ENCODE results near the gene FOXRED2. TPM values are rescaled to one million over a fixed set of nuclear protein-coding genes. Genes with fewer than 3 reads are reported as not detected.

Gene FOXRED2
- total and polyA plus RNA-seq, 2 experiments from 2014 or later: 11.5 to 38.3 TPM

DNA sequence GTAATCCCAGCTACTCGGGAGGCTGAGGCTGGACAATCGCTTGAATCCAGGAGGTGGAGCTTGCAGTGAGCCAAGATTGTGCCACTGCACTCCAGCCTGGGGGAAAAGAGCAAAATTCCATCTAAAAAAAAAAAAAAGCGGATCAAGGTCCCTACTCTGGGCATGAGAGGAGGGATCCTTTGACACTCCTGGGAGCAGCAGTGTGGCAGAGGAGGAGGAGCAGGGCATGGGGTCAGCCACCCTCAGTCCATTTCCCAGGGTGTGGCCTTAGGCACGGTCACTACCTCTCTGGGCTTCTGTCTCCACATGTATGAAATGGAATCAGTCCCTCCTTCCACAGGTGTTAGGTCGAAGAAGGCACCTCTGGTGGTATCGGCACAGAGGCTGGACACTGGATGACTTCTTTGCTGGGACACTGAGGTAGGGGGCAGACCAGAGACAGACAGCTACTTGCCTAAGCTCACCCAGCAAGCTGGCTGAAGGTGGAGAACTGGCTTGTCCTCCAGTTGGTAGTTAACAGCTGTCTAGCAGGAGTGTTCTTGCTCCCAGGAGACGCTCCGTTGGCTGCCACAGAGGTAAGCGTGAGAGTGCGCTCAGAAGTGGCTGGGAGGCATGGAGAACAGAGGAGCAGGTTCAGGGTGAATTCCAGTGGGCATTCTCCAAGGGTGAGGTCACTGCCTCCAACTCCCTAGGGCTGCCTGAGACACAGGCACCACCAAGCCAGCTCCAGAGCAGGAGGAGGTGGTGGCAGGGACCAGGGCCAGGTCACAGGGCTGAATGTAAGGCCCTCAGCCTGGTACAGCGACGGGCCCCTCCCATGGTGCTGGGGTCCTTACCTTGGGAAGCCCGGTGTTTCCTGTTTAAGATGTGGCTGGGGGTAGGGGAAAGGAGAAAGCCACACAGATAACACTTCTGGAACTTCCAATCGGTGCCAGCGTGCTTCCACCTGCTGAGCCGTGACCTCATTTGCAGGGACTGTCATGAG lies 44.9 kb downstream of the FOXRED2 start:
- Mint-ChIP-seq H3K4me3 (no peak overlapping the region), H3K36me3 (ENCODE audit: low read depth) (no peaks in the 10 kb centered on the region; the same call in 2 of the 3 replicates), H3K27me3 (ENCODE audit: insufficient read depth, low read depth, poor library complexity) (peaks cover 11% of the 10 kb centered on the region), H3K27ac (no peak overlapping the region; the same call in 1 of the 2 replicates), H3K9me3 (no peaks in the 10 kb centered on the region), H3K4me1 (peaks cover 27% of the 10 kb centered on the region)
- no peak overlapping the region; the same call in 1 of the 2 replicates for H3K27ac ChIP-seq (ENCODE audit: low read depth)
- no peak overlapping the region for H3K4me3 ChIP-seq
- ATAC-seq (peak; percentile 48), DNase-seq (ENCODE audit: low spot score) (peak; percentile 73)
- TF ChIP-seq ZNF331 (CRISPR knock-in tag; IDR thresholded peaks at IDR 0.05; ENCODE audit: low read depth) (no peak), POLR2AphosphoS5 (IDR thresholded peaks at IDR 0.05; ENCODE audit: low read depth) (no peak), ZNF114 (CRISPR knock-in tag; IDR thresholded peaks at IDR 0.05) (no peak), EZH2 (IDR thresholded peaks at IDR 0.05; ENCODE audit: low read depth, unreplicated experiment) (no peak), STAT1 (IDR thresholded peaks at IDR 0.05; ENCODE audit: unreplicated experiment) (no peak), JUNB (IDR thresholded peaks at IDR 0.05; ENCODE audit: unreplicated experiment) (no peak), EZH2phosphoT487 (IDR thresholded peaks at IDR 0.05; ENCODE audit: unreplicated experiment) (no peak), CREB1 (CRISPR knock-in tag; IDR thresholded peaks at IDR 0.05; ENCODE audit: low read depth) (no peak), NANOG (IDR thresholded peaks at IDR 0.05; ENCODE audit: borderline replicate concordance) (no peak), ETS1 (IDR thresholded peaks at IDR 0.05) (no peak)
- TF ChIP-seq, protein P1, sequence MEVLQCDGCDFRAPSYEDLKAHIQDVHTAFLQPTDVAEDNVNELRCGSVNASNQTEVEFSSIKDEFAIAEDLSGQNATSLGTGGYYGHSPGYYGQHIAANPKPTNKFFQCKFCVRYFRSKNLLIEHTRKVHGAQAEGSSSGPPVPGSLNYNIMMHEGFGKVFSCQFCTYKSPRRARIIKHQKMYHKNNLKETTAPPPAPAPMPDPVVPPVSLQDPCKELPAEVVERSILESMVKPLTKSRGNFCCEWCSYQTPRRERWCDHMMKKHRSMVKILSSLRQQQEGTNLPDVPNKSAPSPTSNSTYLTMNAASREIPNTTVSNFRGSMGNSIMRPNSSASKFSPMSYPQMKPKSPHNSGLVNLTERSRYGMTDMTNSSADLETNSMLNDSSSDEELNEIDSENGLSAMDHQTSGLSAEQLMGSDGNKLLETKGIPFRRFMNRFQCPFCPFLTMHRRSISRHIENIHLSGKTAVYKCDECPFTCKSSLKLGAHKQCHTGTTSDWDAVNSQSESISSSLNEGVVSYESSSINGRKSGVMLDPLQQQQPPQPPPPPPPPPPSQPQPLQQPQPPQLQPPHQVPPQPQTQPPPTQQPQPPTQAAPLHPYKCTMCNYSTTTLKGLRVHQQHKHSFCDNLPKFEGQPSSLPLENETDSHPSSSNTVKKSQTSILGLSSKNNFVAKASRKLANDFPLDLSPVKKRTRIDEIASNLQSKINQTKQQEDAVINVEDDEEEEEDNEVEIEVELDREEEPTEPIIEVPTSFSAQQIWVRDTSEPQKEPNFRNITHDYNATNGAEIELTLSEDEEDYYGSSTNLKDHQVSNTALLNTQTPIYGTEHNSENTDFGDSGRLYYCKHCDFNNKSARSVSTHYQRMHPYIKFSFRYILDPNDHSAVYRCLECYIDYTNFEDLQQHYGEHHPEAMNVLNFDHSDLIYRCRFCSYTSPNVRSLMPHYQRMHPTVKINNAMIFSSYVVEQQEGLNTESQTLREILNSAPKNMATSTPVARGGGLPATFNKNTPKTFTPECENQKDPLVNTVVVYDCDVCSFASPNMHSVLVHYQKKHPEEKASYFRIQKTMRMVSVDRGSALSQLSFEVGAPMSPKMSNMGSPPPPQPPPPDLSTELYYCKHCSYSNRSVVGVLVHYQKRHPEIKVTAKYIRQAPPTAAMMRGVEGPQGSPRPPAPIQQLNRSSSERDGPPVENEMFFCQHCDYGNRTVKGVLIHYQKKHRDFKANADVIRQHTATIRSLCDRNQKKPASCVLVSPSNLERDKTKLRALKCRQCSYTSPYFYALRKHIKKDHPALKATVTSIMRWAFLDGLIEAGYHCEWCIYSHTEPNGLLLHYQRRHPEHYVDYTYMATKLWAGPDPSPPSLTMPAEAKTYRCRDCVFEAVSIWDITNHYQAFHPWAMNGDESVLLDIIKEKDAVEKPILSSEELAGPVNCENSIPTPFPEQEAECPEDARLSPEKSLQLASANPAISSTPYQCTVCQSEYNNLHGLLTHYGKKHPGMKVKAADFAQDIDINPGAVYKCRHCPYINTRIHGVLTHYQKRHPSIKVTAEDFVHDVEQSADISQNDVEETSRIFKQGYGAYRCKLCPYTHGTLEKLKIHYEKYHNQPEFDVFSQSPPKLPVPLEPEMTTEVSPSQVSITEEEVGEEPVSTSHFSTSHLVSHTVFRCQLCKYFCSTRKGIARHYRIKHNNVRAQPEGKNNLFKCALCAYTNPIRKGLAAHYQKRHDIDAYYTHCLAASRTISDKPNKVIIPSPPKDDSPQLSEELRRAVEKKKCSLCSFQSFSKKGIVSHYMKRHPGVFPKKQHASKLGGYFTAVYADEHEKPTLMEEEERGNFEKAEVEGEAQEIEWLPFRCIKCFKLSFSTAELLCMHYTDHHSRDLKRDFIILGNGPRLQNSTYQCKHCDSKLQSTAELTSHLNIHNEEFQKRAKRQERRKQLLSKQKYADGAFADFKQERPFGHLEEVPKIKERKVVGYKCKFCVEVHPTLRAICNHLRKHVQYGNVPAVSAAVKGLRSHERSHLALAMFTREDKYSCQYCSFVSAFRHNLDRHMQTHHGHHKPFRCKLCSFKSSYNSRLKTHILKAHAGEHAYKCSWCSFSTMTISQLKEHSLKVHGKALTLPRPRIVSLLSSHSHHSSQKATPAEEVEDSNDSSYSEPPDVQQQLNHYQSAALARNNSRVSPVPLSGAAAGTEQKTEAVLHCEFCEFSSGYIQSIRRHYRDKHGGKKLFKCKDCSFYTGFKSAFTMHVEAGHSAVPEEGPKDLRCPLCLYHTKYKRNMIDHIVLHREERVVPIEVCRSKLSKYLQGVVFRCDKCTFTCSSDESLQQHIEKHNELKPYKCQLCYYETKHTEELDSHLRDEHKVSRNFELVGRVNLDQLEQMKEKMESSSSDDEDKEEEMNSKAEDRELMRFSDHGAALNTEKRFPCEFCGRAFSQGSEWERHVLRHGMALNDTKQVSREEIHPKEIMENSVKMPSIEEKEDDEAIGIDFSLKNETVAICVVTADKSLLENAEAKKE (CRISPR knock-in tag; IDR thresholded peaks at IDR 0.05): no peak
- TF ChIP-seq, protein P2, sequence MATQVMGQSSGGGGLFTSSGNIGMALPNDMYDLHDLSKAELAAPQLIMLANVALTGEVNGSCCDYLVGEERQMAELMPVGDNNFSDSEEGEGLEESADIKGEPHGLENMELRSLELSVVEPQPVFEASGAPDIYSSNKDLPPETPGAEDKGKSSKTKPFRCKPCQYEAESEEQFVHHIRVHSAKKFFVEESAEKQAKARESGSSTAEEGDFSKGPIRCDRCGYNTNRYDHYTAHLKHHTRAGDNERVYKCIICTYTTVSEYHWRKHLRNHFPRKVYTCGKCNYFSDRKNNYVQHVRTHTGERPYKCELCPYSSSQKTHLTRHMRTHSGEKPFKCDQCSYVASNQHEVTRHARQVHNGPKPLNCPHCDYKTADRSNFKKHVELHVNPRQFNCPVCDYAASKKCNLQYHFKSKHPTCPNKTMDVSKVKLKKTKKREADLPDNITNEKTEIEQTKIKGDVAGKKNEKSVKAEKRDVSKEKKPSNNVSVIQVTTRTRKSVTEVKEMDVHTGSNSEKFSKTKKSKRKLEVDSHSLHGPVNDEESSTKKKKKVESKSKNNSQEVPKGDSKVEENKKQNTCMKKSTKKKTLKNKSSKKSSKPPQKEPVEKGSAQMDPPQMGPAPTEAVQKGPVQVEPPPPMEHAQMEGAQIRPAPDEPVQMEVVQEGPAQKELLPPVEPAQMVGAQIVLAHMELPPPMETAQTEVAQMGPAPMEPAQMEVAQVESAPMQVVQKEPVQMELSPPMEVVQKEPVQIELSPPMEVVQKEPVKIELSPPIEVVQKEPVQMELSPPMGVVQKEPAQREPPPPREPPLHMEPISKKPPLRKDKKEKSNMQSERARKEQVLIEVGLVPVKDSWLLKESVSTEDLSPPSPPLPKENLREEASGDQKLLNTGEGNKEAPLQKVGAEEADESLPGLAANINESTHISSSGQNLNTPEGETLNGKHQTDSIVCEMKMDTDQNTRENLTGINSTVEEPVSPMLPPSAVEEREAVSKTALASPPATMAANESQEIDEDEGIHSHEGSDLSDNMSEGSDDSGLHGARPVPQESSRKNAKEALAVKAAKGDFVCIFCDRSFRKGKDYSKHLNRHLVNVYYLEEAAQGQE (IDR thresholded peaks at IDR 0.05; ENCODE audit: unreplicated experiment): no peak
- H3K27me3 ChIP-seq (ENCODE audit: insufficient read depth): no peaks in the 10 kb centered on the region
- H3F3A ChIP-seq (replicated peaks; ENCODE audit: low read depth): 0 out of 2 replicates have a peak, but pooled peaks cover 2% of the 10 kb centered on the region
- no peak overlapping the region for H2AFZ ChIP-seq
- no peaks in the 10 kb centered on the region for H3K9me2 ChIP-seq (ENCODE audit: insufficient read depth)
- no peaks in the 10 kb centered on the region for H3K79me2 ChIP-seq (replicated peaks; ENCODE audit: insufficient read depth)
- H3K36me3 ChIP-seq (ENCODE audit: insufficient read depth): no peaks in the 10 kb centered on the region
- peaks cover 20% of the 10 kb centered on the region for H3K4me1 ChIP-seq (ENCODE audit: insufficient read depth)
- no peak overlapping the region for H3K4me2 ChIP-seq
- no peaks in the 10 kb centered on the region for H4K20me1 ChIP-seq (replicated peaks; ENCODE audit: insufficient read depth)

All from GM23338 (cell line).